HFFc6 (cell line): ENCODE data around the gene BAHCC1. TPM values are rescaled to one million over a fixed set of nuclear protein-coding genes. Genes with fewer than 3 reads are reported as not detected.

Source experiments
- DNase-seq: peaks from one replicate; pipeline ENCODE4 v3.0.0-alpha.2; 2018
- H3K27ac Mint-ChIP-seq: 2 replicates; pipeline ENCODE4 v1.8.0; 2020; ENCODE audit warnings: mild to moderate bottlenecking, mixed read lengths
- H3K27me3 Mint-ChIP-seq: 2 replicates; pipeline ENCODE4 v1.8.0; 2021; ENCODE audit warnings: mild to moderate bottlenecking, moderate library complexity, mixed read lengths; ENCODE audit not compliant: insufficient read depth
- H3K36me3 Mint-ChIP-seq: 2 replicates; pipeline ENCODE4 v1.8.0; 2021; ENCODE audit warnings: low read depth, mixed read lengths
- H3K4me1 Mint-ChIP-seq: 2 replicates; pipeline ENCODE4 v1.8.0; 2020; ENCODE audit warnings: low read depth, mixed read lengths
- H3K4me3 Mint-ChIP-seq: 2 replicates; pipeline ENCODE4 v1.8.0; 2020; ENCODE audit warnings: mild to moderate bottlenecking, moderate library complexity, mixed read lengths
- H3K9me3 Mint-ChIP-seq: 2 replicates; pipeline ENCODE4 v1.8.0; 2020; ENCODE audit warnings: mild to moderate bottlenecking, mixed read lengths
- CTCF ChIP-seq: fragments of 200-600 bp; sonication (generic); IDR thresholded peaks from 2 replicates; pipeline ENCODE4 v1.5.0; 2021; ENCODE audit warnings: antibody characterized with exemption, mild to moderate bottlenecking
- total RNA-seq, 6 experiments: library from RNA; stranded (reverse); fragmentation: NEBNext Ultra II Directional; extraction: Animal tissue kit (Norgen Biotek cat#: 25700); gene quantifications; 2 replicates in 1 of 6; 3 replicates in 5 of 6; pipeline ENCODE4 v1.2.3, GENCODE V29; 2021

Gene BAHCC1
- total RNA-seq, 6 experiments from 2014 or later: 7.3 to 9.7 (median 8.3) TPM

GRCh38 chr17:81492706-81493105 lies 97.4 kb downstream of the BAHCC1 start:
- peaks cover 5% of the 10 kb centered on the region; the same call in 1 of the 2 replicates for H3K4me1 Mint-ChIP-seq
- peaks cover 5% of the 10 kb centered on the region; the same call in 1 of the 2 replicates for H3K27me3 Mint-ChIP-seq
- H3K27ac Mint-ChIP-seq: no peak overlapping the region
- no peak for DNase-seq
- no peak overlapping the region for H3K4me3 Mint-ChIP-seq
- no peaks in the 10 kb centered on the region for H3K36me3 Mint-ChIP-seq
- TF ChIP-seq CTCF: no peak
- H3K9me3 Mint-ChIP-seq: no peaks in the 10 kb centered on the region

GRCh38 chr17:81493198-81494038 lies 98.2 kb downstream of the BAHCC1 start:
- no peak for DNase-seq
- no peak for TF ChIP-seq CTCF
- no peak overlapping the region for H3K4me3 Mint-ChIP-seq
- H3K36me3 Mint-ChIP-seq: no peaks in the 10 kb centered on the region
- H3K9me3 Mint-ChIP-seq: no peaks in the 10 kb centered on the region
- H3K27ac Mint-ChIP-seq: no peak overlapping the region
- H3K4me1 Mint-ChIP-seq: peaks cover 5% of the 10 kb centered on the region; the same call in 1 of the 2 replicates
- peaks cover 5% of the 10 kb centered on the region; the same call in 1 of the 2 replicates for H3K27me3 Mint-ChIP-seq

- Mint-ChIP-seq H3K36me3 (no peaks in the 10 kb centered on the region), H3K27me3 (peaks cover 7% of the 10 kb centered on the region), H3K27ac (no peak overlapping the region), H3K4me1 (peaks cover 7% of the 10 kb centered on the region), H3K4me3 (no peak overlapping the region; the same call in 1 of the 2 replicates), H3K9me3 (no peaks in the 10 kb centered on the region)
- no peak for TF ChIP-seq CTCF
- DNase-seq: no peak
Measured at GRCh38 chr17:81494626-81495377, 99.5 kb downstream of the BAHCC1 start.

- TF ChIP-seq CTCF: no peak
Measured at GRCh38 chr17:81498953-81499600, 103.8 kb downstream of the BAHCC1 start.

GRCh38 chr17:81499601-81499970 lies 104.3 kb downstream of the BAHCC1 start:
- TF ChIP-seq CTCF: no peak
- no peak overlapping the region for H3K4me3 Mint-ChIP-seq
- H3K27ac Mint-ChIP-seq: no peak overlapping the region; the same call in 1 of the 2 replicates
- H3K36me3 Mint-ChIP-seq: no peaks in the 10 kb centered on the region
- no peaks in the 10 kb centered on the region for H3K9me3 Mint-ChIP-seq
- peaks cover 9% of the 10 kb centered on the region for H3K27me3 Mint-ChIP-seq
- H3K4me1 Mint-ChIP-seq: peaks cover 7% of the 10 kb centered on the region
- no peak for DNase-seq

More at GRCh38 chr17:81498953-81499600, 103.8 kb downstream of the BAHCC1 start:
- no peaks in the 10 kb centered on the region for H3K9me3 Mint-ChIP-seq
- peaks cover 7% of the 10 kb centered on the region for H3K4me1 Mint-ChIP-seq
- H3K27me3 Mint-ChIP-seq: peaks cover 9% of the 10 kb centered on the region
- DNase-seq: no peak
- H3K4me3 Mint-ChIP-seq: no peak overlapping the region
- H3K36me3 Mint-ChIP-seq: no peaks in the 10 kb centered on the region
- H3K27ac Mint-ChIP-seq: no peak overlapping the region
